HEK293 (cell line): ENCODE measurements around the gene TTC22.

ENCODE experiments used
- CTCF ChIA-PET: fragments of 350-600 bp; formaldehyde crosslinking; extraction: SDS; loops from one replicate; lab custom pipeline; 2021; ENCODE audit warnings: antibody characterized with exemption; lab: Yijun Ruan, JAX
- POLR2A ChIA-PET: fragments of 300-600 bp; formaldehyde crosslinking; extraction: SDS; loops from one replicate; lab custom pipeline; 2020; ENCODE audit warnings: antibody characterized with exemption, inconsistent platforms; lab: Yijun Ruan, JAX
- H3K27ac ChIP-seq: fragments of 200-500 bp; sonication (Bioruptor generic); 2 replicates; pipeline ENCODE4 v1.5.1; 2014; ENCODE audit warnings: low read depth, low read length, control low read depth, inconsistent platforms; ENCODE audit errors: extremely low read depth
- H3K36me3 ChIP-seq, 2 experiments: fragments of 200-500 bp in 1 of 2; sonication (Bioruptor generic) in 1 of 2; 1 replicate in 1 of 2; 2 replicates in 1 of 2; pipeline ENCODE4 v1.5.1; 2014 to 2017; ENCODE audit warnings: inconsistent platforms in 2 of 2, low read length in 2 of 2; ENCODE audit not compliant: control insufficient read depth in 2 of 2, insufficient read depth in 1 of 2
- H3K4me1 ChIP-seq: fragments of 200-500 bp; sonication (Bioruptor generic); 2 replicates; pipeline ENCODE4 v1.5.1; 2014; ENCODE audit warnings: mild to moderate bottlenecking, low read length, inconsistent platforms; ENCODE audit not compliant: control insufficient read depth, insufficient read depth
- H3K4me3 ChIP-seq: 2 replicates; pipeline ENCODE4 v1.5.1; 2011; ENCODE audit warnings: low read depth, mild to moderate bottlenecking, control low read depth, low read length, moderate library complexity
- H3K9me3 ChIP-seq: fragments of 200-500 bp; sonication (Bioruptor generic); 2 replicates; pipeline ENCODE4 v1.5.1; 2014; ENCODE audit warnings: low read depth, low read length, inconsistent platforms; ENCODE audit not compliant: control insufficient read depth, insufficient read depth
- BCL11A ChIP-seq: fragments of 450-650 bp; formaldehyde crosslinking; IDR thresholded peaks from 2 replicates; pipeline ENCODE4 v1.5.1; 2016; ENCODE audit warnings: low read depth, missing biosample characterization, missing genetic modification characterization
- GLIS1 ChIP-seq: fragments of 450-650 bp; formaldehyde crosslinking; IDR thresholded peaks from 2 replicates; pipeline ENCODE4 v1.5.1; 2016; ENCODE audit warnings: missing biosample characterization, missing genetic modification characterization
- GLIS2 ChIP-seq: fragments of 450-650 bp; formaldehyde crosslinking; IDR thresholded peaks from 2 replicates; pipeline ENCODE4 v1.5.1; 2016; ENCODE audit warnings: missing biosample characterization, missing genetic modification characterization
- PRDM4 ChIP-seq: fragments of 450-650 bp; formaldehyde crosslinking; IDR thresholded peaks from 2 replicates; pipeline ENCODE4 v1.5.1; 2017; ENCODE audit warnings: missing biosample characterization, missing genetic modification characterization
- SCRT2 ChIP-seq: fragments of 450-650 bp; formaldehyde crosslinking; IDR thresholded peaks from 2 replicates; pipeline ENCODE4 v1.5.1; 2016; ENCODE audit warnings: missing biosample characterization, missing genetic modification characterization
- SETDB1 ChIP-seq: IDR thresholded peaks from one replicate; pipeline ENCODE4 v1.6.1; 2017; ENCODE audit warnings: mild to moderate bottlenecking, low read length, moderate library complexity, mixed read lengths; ENCODE audit not compliant: insufficient read length
- SP7 ChIP-seq: fragments of 450-650 bp; formaldehyde crosslinking; IDR thresholded peaks from 2 replicates; pipeline ENCODE4 v1.5.1; 2016; ENCODE audit warnings: missing biosample characterization, missing genetic modification characterization
- TSHZ1 ChIP-seq: fragments of 450-650 bp; formaldehyde crosslinking; IDR thresholded peaks from 2 replicates; pipeline ENCODE4 v1.5.1; 2016; ENCODE audit warnings: missing biosample characterization, missing genetic modification characterization, borderline replicate concordance
- ZBTB21 ChIP-seq: fragments of 450-650 bp; formaldehyde crosslinking; IDR thresholded peaks from 2 replicates; pipeline ENCODE4 v1.5.1; 2017; ENCODE audit warnings: missing biosample characterization, missing genetic modification characterization
- ZBTB48 ChIP-seq: fragments of 450-650 bp; formaldehyde crosslinking; IDR thresholded peaks from 2 replicates; pipeline ENCODE4 v1.5.1; 2016; ENCODE audit warnings: missing biosample characterization, missing genetic modification characterization
- ZFP3 ChIP-seq: fragments of 450-650 bp; formaldehyde crosslinking; IDR thresholded peaks from 2 replicates; pipeline ENCODE4 v1.5.1; 2016; ENCODE audit warnings: low read depth, missing biosample characterization, missing genetic modification characterization
- ZFP41 ChIP-seq: fragments of 450-650 bp; formaldehyde crosslinking; IDR thresholded peaks from 2 replicates; pipeline ENCODE4 v1.5.1; 2016; ENCODE audit warnings: missing biosample characterization, missing genetic modification characterization, borderline replicate concordance
- ZIC2 ChIP-seq: fragments of 450-650 bp; formaldehyde crosslinking; IDR thresholded peaks from 2 replicates; pipeline ENCODE4 v1.5.1; 2016; ENCODE audit warnings: missing biosample characterization, missing genetic modification characterization
- ZNF19 ChIP-seq: fragments of 450-650 bp; formaldehyde crosslinking; IDR thresholded peaks from 2 replicates; pipeline ENCODE4; 2016; ENCODE audit warnings: missing biosample characterization, missing genetic modification characterization, low read depth
- ZNF211 ChIP-seq: fragments of 450-650 bp; formaldehyde crosslinking; IDR thresholded peaks from 2 replicates; pipeline ENCODE4 v1.5.1; 2016; ENCODE audit warnings: low read depth, missing biosample characterization, missing genetic modification characterization
- ZNF23 ChIP-seq: fragments of 450-650 bp; formaldehyde crosslinking; IDR thresholded peaks from 2 replicates; pipeline ENCODE4 v1.5.1; 2016; ENCODE audit warnings: missing biosample characterization, missing genetic modification characterization, borderline replicate concordance
- ZNF24 ChIP-seq: fragments of 450-650 bp; formaldehyde crosslinking; IDR thresholded peaks from 2 replicates; pipeline ENCODE4 v1.5.1; 2016; ENCODE audit warnings: missing biosample characterization, missing genetic modification characterization
- ZNF248 ChIP-seq: fragments of 450-650 bp; formaldehyde crosslinking; IDR thresholded peaks from 2 replicates; pipeline ENCODE4 v1.5.1; 2017; ENCODE audit warnings: missing biosample characterization, missing genetic modification characterization
- ZNF292 ChIP-seq: fragments of 450-650 bp; formaldehyde crosslinking; IDR thresholded peaks from 2 replicates; pipeline ENCODE4 v1.5.1; 2016; ENCODE audit warnings: low read depth, missing biosample characterization, missing genetic modification characterization, borderline replicate concordance
- ZNF362 ChIP-seq: fragments of 450-650 bp; formaldehyde crosslinking; IDR thresholded peaks from 2 replicates; pipeline ENCODE4 v1.5.1; 2016; ENCODE audit warnings: missing biosample characterization, missing genetic modification characterization
- ZNF544 ChIP-seq: fragments of 450-650 bp; formaldehyde crosslinking; IDR thresholded peaks from 2 replicates; pipeline ENCODE4 v1.5.0; 2017; ENCODE audit warnings: missing biosample characterization, missing genetic modification characterization
- ZNF623 ChIP-seq: fragments of 450-650 bp; formaldehyde crosslinking; IDR thresholded peaks from 2 replicates; pipeline ENCODE4 v1.5.1; 2016; ENCODE audit warnings: missing biosample characterization, missing genetic modification characterization
- ZNF664 ChIP-seq: fragments of 450-650 bp; formaldehyde crosslinking; IDR thresholded peaks from 2 replicates; pipeline ENCODE4 v1.5.1; 2016; ENCODE audit warnings: missing biosample characterization, missing genetic modification characterization
- ZSCAN4 ChIP-seq: fragments of 450-650 bp; formaldehyde crosslinking; IDR thresholded peaks from 2 replicates; pipeline ENCODE4 v1.5.1; 2017; ENCODE audit warnings: missing biosample characterization, missing genetic modification characterization

The TTC22 gene

GRCh38 chr1:54766726-54767125, 34.4 kb downstream of the TTC22 start:
- CTCF ChIA-PET: no interaction called here
- H3K4me3 ChIP-seq: no peak overlapping the region
- POLR2A ChIA-PET: no interaction called here
- TF ChIP-seq SP7 (tag by site-specific recombination) (0 out of 2 replicates have a peak, but pooled peaks have one; percentile 30), ZNF23 (no peak), ZIC2 (tag by site-specific recombination) (peak; percentile 26; the same call in 1 of the 2 replicates), ZNF211 (tag by site-specific recombination) (no peak), GLIS1 (tag by site-specific recombination) (0 out of 2 replicates have a peak, but pooled peaks have one; percentile 34), ZSCAN4 (tag by site-specific recombination) (no peak), ZNF544 (tag by site-specific recombination) (no peak), ZNF24 (tag by site-specific recombination) (no peak), ZFP41 (tag by site-specific recombination) (no peak), GLIS2 (tag by site-specific recombination) (no peak)
- H3K9me3 ChIP-seq: no peaks in the 10 kb centered on the region
- no peaks in the 10 kb centered on the region for H3K36me3 ChIP-seq
- no peak overlapping the region for H3K27ac ChIP-seq
- 0 out of 2 replicates have a peak, but pooled peaks cover 2% of the 10 kb centered on the region for H3K4me1 ChIP-seq

GRCh38 chr1:54764922-54765561, 36.1 kb downstream of the TTC22 start:
- peak overlapping the region; percentile 42 for H3K4me3 ChIP-seq
- ChIA-PET CTCF (interaction anchor here (0.6 kb wide), 1 partner anchor 94 kb away, joined by 3 read pairs; no protein-coding TSS in a partner anchor), POLR2A (no interaction called here)
- H3K9me3 ChIP-seq: no peaks in the 10 kb centered on the region
- H3K27ac ChIP-seq: no peak overlapping the region
- H3K4me1 ChIP-seq: 0 out of 2 replicates have a peak, but pooled peaks cover 2% of the 10 kb centered on the region
- no peaks in the 10 kb centered on the region for H3K36me3 ChIP-seq
- TF ChIP-seq ZNF664 (tag by site-specific recombination) (no peak), TSHZ1 (no peak), SETDB1 (no peak), BCL11A (tag by site-specific recombination) (no peak), ZNF19 (no peak), ZBTB21 (tag by site-specific recombination) (0 out of 2 replicates have a peak, but pooled peaks have one; percentile 0), ZFP3 (no peak), ZNF292 (no peak), ZNF623 (tag by site-specific recombination) (no peak), ZNF362 (tag by site-specific recombination) (peak; percentile 84), ZNF248 (tag by site-specific recombination) (no peak), PRDM4 (peak; percentile 76), SCRT2 (tag by site-specific recombination) (no peak), ZBTB48 (tag by site-specific recombination) (no peak)
